PFSK-1 (cell line): ENCODE data around the gene GHR.

ENCODE experiments used
- POLR2AphosphoS5 ChIP-seq: IDR thresholded peaks from 2 replicates; pipeline ENCODE4 v1.6.1; 2012; ENCODE audit warnings: low read depth, mild to moderate bottlenecking, control low read depth, low read length, moderate library complexity
- SIN3A ChIP-seq: IDR thresholded peaks from 2 replicates; pipeline ENCODE4 v1.6.1; 2012; ENCODE audit warnings: mild to moderate bottlenecking, low read length, moderate library complexity, borderline replicate concordance; ENCODE audit not compliant: insufficient read depth
- TAF1 ChIP-seq: IDR thresholded peaks from 2 replicates; pipeline ENCODE4 v1.6.1; 2012; ENCODE audit warnings: low read length, control low read depth, borderline replicate concordance; ENCODE audit not compliant: insufficient read depth
- TF ChIP-seq, protein P1 (sequence below), 2 experiments: IDR thresholded peaks; 2 replicates each; pipeline versions ENCODE4 v1.6.1 to v1.8.0; 2011 to 2012; ENCODE audit warnings: low read depth in 2 of 2, low read length in 2 of 2, control low read depth in 1 of 2, inconsistent platforms in 1 of 2, mild to moderate bottlenecking in 1 of 2, moderate library complexity in 1 of 2; ENCODE audit not compliant: insufficient read depth in 1 of 2

DNA sequence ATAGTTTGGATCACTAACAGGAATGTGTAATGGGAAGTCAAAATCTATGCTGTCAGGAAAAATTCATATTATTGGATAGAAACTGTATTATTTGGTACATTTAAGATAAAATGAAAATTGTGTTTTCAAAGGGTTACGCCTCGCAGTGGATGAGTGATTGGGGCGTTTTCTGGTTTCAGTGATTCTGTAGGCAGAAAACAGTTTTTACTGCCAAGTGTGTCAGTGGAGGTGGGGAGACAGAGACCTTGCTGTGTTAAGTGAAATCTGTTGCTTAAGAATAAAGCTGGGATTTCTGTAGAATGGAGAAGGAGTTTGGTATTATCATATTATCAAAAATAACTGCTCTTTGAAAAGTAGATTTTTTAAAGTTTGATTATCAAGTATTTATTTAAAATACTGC is 69.7 kb downstream of the GHR start:
- TF ChIP-seq POLR2AphosphoS5 (no peak), SIN3A (no peak), TAF1 (no peak)
- TF ChIP-seq, protein P1, sequence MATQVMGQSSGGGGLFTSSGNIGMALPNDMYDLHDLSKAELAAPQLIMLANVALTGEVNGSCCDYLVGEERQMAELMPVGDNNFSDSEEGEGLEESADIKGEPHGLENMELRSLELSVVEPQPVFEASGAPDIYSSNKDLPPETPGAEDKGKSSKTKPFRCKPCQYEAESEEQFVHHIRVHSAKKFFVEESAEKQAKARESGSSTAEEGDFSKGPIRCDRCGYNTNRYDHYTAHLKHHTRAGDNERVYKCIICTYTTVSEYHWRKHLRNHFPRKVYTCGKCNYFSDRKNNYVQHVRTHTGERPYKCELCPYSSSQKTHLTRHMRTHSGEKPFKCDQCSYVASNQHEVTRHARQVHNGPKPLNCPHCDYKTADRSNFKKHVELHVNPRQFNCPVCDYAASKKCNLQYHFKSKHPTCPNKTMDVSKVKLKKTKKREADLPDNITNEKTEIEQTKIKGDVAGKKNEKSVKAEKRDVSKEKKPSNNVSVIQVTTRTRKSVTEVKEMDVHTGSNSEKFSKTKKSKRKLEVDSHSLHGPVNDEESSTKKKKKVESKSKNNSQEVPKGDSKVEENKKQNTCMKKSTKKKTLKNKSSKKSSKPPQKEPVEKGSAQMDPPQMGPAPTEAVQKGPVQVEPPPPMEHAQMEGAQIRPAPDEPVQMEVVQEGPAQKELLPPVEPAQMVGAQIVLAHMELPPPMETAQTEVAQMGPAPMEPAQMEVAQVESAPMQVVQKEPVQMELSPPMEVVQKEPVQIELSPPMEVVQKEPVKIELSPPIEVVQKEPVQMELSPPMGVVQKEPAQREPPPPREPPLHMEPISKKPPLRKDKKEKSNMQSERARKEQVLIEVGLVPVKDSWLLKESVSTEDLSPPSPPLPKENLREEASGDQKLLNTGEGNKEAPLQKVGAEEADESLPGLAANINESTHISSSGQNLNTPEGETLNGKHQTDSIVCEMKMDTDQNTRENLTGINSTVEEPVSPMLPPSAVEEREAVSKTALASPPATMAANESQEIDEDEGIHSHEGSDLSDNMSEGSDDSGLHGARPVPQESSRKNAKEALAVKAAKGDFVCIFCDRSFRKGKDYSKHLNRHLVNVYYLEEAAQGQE (IDR thresholded peaks at IDR 0.05; ENCODE audit: insufficient read depth in 1 of 2, low read depth in 2 of 2, low read length in 2 of 2): no peak
